GM12878 (cell line): ENCODE results near the gene PPP2R2D. TPM values are rescaled to one million over a fixed set of nuclear protein-coding genes. Genes with fewer than 3 reads are reported as not detected.

Experiments
- ATAC-seq: fragments of 200-7000 bp; cut with Tn5 transposase; 3 replicates; pipeline ENCODE4 v1.9.1; 2020; ENCODE audit warnings: mild to moderate bottlenecking, moderate library complexity
- BruUV-seq: library from RNA; stranded (reverse); fragments of 400-500 nt; replicated peaks from 2 replicates; lab custom pipeline; 2021; lab: Mats Ljungman, UMichigan
- CTCF ChIA-PET: fragments of 300-600 bp; sonication (Branson Sonifier 250); formaldehyde crosslinking; extraction: SDS; loops from one replicate; lab custom pipeline; 2021; ENCODE audit warnings: inconsistent platforms; lab: Yijun Ruan, JAX
- POLR2A ChIA-PET: fragments of 350-600 bp; formaldehyde crosslinking; extraction: SDS; loops from one replicate; lab custom pipeline; 2021; ENCODE audit warnings: inconsistent platforms; lab: Charles Lee
- RAD21 ChIA-PET: fragments of 300-600 bp; sonication (Branson Sonifier 250); formaldehyde crosslinking; loops from one replicate; lab custom pipeline; 2023; ENCODE audit warnings: antibody characterized with exemption; ENCODE audit not compliant: unreplicated experiment; lab: Charles Lee
- SMC1A ChIA-PET: fragments of 300-600 bp; sonication (Branson Sonifier 250); formaldehyde crosslinking; loops from one replicate; lab custom pipeline; 2023; ENCODE audit not compliant: unreplicated experiment, uncharacterized antibody; lab: Charles Lee
- DNase-seq: peaks from one replicate; pipeline ENCODE4 v3.0.0-alpha.2; 2011; ENCODE audit warnings: low read depth, low spot score
- FAIRE-seq: peaks from 3 replicates; lab custom pipeline; 2011; peaks lifted over from hg19 to GRCh38; lab: Jason Lieb, UNC
- H2AFZ ChIP-seq: 2 replicates; pipeline ENCODE4 v1.6.0; 2011; ENCODE audit warnings: low read depth, low read length, control low read depth; ENCODE audit not compliant: control insufficient read depth
- H3K27ac ChIP-seq: 2 replicates; pipeline ENCODE4 v1.5.1; 2011; ENCODE audit warnings: control low read depth; ENCODE audit not compliant: control insufficient read depth, insufficient read depth
- H3K27me3 ChIP-seq, 2 experiments: replicated peaks in 1 of 2; 2 replicates each; pipeline versions ENCODE4 v1.6.0 to v1.6.1; 2011; ENCODE audit warnings: low read length in 1 of 2; ENCODE audit not compliant: control insufficient read depth in 2 of 2, insufficient read depth in 2 of 2
- H3K36me3 ChIP-seq, 2 experiments: 2 replicates each; pipeline ENCODE4 v1.5.1; 2011; ENCODE audit warnings: low read length in 1 of 2; ENCODE audit not compliant: control insufficient read depth in 2 of 2, insufficient read depth in 2 of 2
- H3K4me1 ChIP-seq: 2 replicates; pipeline ENCODE4 v1.6.1; 2011; ENCODE audit warnings: mild to moderate bottlenecking, low read length, moderate library complexity, mixed read lengths; ENCODE audit not compliant: control insufficient read depth, insufficient read depth
- H3K4me2 ChIP-seq: 2 replicates; pipeline ENCODE4 v1.6.0; 2011; ENCODE audit warnings: control low read depth; ENCODE audit not compliant: control insufficient read depth, insufficient read depth
- H3K4me3 ChIP-seq: fragments of 200-600 bp; sonication (generic); 2 replicates; pipeline ENCODE4 v1.5.1; 2016
- H3K79me2 ChIP-seq: 2 replicates; pipeline ENCODE4 v1.6.0; 2011; ENCODE audit warnings: low read length; ENCODE audit not compliant: control insufficient read depth, insufficient read depth
- H3K9ac ChIP-seq: 2 replicates; pipeline ENCODE4 v1.8.0; 2011; ENCODE audit warnings: low read length, control low read depth, mixed read lengths; ENCODE audit not compliant: control insufficient read depth, insufficient read depth
- H3K9me3 ChIP-seq: replicated peaks from 3 replicates; pipeline ENCODE4 v1.5.1; 2011; ENCODE audit warnings: mild to moderate bottlenecking, low read length; ENCODE audit not compliant: control insufficient read depth, insufficient read depth
- H4K20me1 ChIP-seq: 2 replicates; pipeline ENCODE4 v1.6.0; 2011; ENCODE audit not compliant: control insufficient read depth, insufficient read depth
- BCL11A ChIP-seq: IDR thresholded peaks from 2 replicates; pipeline ENCODE4 v1.6.1; 2011; ENCODE audit warnings: low read depth, low read length
- CREB1 ChIP-seq: IDR thresholded peaks from 2 replicates; pipeline ENCODE4 v1.6.1; 2012; ENCODE audit warnings: low read depth, mild to moderate bottlenecking, inconsistent platforms
- DPF2 ChIP-seq: fragments of 450-650 bp; IDR thresholded peaks from 2 replicates; pipeline ENCODE4 v1.6.1; 2017; ENCODE audit warnings: mild to moderate bottlenecking
- EZH2 ChIP-seq: IDR thresholded peaks from 2 replicates; pipeline ENCODE4 v1.6.1; 2012; ENCODE audit warnings: low read depth, mild to moderate bottlenecking, control low read depth, inconsistent platforms, low read length, borderline replicate concordance; ENCODE audit not compliant: control insufficient read depth
- IRF5 ChIP-seq: fragments of 450-650 bp; IDR thresholded peaks from 2 replicates; pipeline ENCODE4 v1.6.1; 2017; ENCODE audit warnings: borderline replicate concordance
- MAX ChIP-seq: IDR thresholded peaks from 2 replicates; pipeline ENCODE4 v1.6.1; 2012; ENCODE audit warnings: low read depth, low read length, improper control_type of control experiment
- NFYA ChIP-seq: IDR thresholded peaks from 2 replicates; pipeline ENCODE4 v1.6.1; 2011; ENCODE audit warnings: low read depth, mild to moderate bottlenecking, low read length, improper control_type of control experiment, borderline replicate concordance
- POU2F2 ChIP-seq: IDR thresholded peaks from 3 replicates; pipeline ENCODE4 v1.6.1; 2011; ENCODE audit warnings: low read depth, mild to moderate bottlenecking, low read length, borderline replicate concordance
- STAT3 ChIP-seq: IDR thresholded peaks from 2 replicates; pipeline ENCODE4 v1.6.1; 2011; ENCODE audit warnings: low read depth, low read length, improper control_type of control experiment
- ZBTB33 ChIP-seq: fragments of 450-650 bp; IDR thresholded peaks from 2 replicates; pipeline ENCODE4 v1.6.1; 2017; ENCODE audit warnings: mild to moderate bottlenecking
- ZBTB40 ChIP-seq: fragments of 450-650 bp; IDR thresholded peaks from 2 replicates; pipeline ENCODE4 v1.6.1; 2016; ENCODE audit warnings: mild to moderate bottlenecking, moderate library complexity, borderline replicate concordance
- WGBS: methylation state at CpG from one replicate; pipeline ENCODE4 v1.1.6; 2016; ENCODE audit warnings: low lambda C conversion rate; ENCODE audit not compliant: insufficient replicate concordance, insufficient coverage; ENCODE audit errors: missing lambda C conversion rate; 5-methylcytosine and 5-hydroxymethylcytosine counted together
- in situ Hi-C: fragments of 300-500 bp; cut with MboI; formaldehyde crosslinking; loops from 9 replicates; pipeline ENCODE4 v1.14.3; 2018; ENCODE audit warnings: mixed read lengths
- intact Hi-C: fragments of 100-400 bp; cut with micrococcal nuclease; formaldehyde crosslinking; loops from one replicate; pipeline ENCODE4 v1.14.2; 2022; ENCODE audit not compliant: unreplicated experiment
- polyA plus RNA-seq, 11 experiments: library from polyadenylated mRNA; depleted of rRNA in 4 of 11; unstranded in 6 of 11; stranded (reverse) in 5 of 11; fragments of >200 nt; fragmentation: Nextera tagmentation in 4 of 11; fragmentation: Illumina TruSeq in 1 of 11; extraction: Ambion mirVana in 4 of 11; extraction: Trizol in 1 of 11; gene quantifications; 1 replicate in 1 of 11; 2 replicates in 10 of 11; pipeline versions ENCODE4 v1.2.1 to v1.2.3, GENCODE V29; 2011 to 2016; ENCODE audit warnings: inconsistent platforms in 2 of 11, missing spikeins in 2 of 11, low read depth in 1 of 11
- total RNA-seq, 4 experiments: library from RNA; depleted of rRNA in 3 of 4; stranded (reverse); fragments of >200 nt in 3 of 4; fragmentation: Illumina TruSeq in 1 of 4; extraction: Trizol in 1 of 4; gene quantifications; 2 replicates each; pipeline versions ENCODE4 v1.2.1 to v1.2.3, GENCODE V29; 2013 to 2021

PPP2R2D gene
- total and polyA plus RNA-seq, 10 of the 15 experiments (the other 5 are each of a cell fraction or from before 2014, with no cell fraction given), result 2.8 to 41.9 (median 21.8) TPM

GRCh38 chr10:132002004-132002403 lies 101.2 kb downstream of the PPP2R2D start (continued):
- TF ChIP-seq IRF5, result no peak

GRCh38 chr10:132003282-132003924 lies 102.6 kb downstream of the PPP2R2D start:
- Histone ChIP-seq H3K9ac (no peak overlapping the region), H3K27me3 (peaks cover 0 to 3% of the 10 kb centered on the region in 2 experiments; a peak in 2 of 4 replicates), H3K36me3 (no peaks in the 10 kb centered on the region), H3K79me2 (no peaks in the 10 kb centered on the region), H2AFZ (no peak overlapping the region), H4K20me1 (no peaks in the 10 kb centered on the region), H3K4me1 (no peaks in the 10 kb centered on the region), H3K9me3 (no peaks in the 10 kb centered on the region; the same call in 2 of the 3 replicates), H3K4me3 (no peak overlapping the region), H3K4me2 (no peak overlapping the region), H3K27ac (no peak overlapping the region)
- DNase-seq (no peak), ATAC-seq (no peak), FAIRE-seq (no peak)
- ChIA-PET CTCF (interaction anchor here (0.6 kb wide), 1 partner anchor 28 kb away, joined by 3 read pairs; no protein-coding TSS in a partner anchor), SMC1A (no interaction called here), RAD21 (no interaction called here), POLR2A (no interaction called here)
- in situ Hi-C loops (no loop called here), intact Hi-C loops (no loop called here)
- 22% methylated on average over 11 of the region's 12 CpGs for WGBS
- TF ChIP-seq CREB1, result no peak
- no peak for TF ChIP-seq STAT3
- no peak for TF ChIP-seq MAX
- no peak for TF ChIP-seq NFYA
- no peak for TF ChIP-seq BCL11A
- TF ChIP-seq EZH2, result no peak
- TF ChIP-seq ZBTB40, result no peak
- no peak for TF ChIP-seq DPF2
- no peak for TF ChIP-seq ZBTB33
- no peak for TF ChIP-seq POU2F2
- no TSS peak for BruUV-seq
